Liver (tissue), 9 donors: ENCODE data around the gene PREP. TPM values are rescaled to one million over a fixed set of nuclear protein-coding genes. Genes with fewer than 3 reads are reported as not detected.
A peak's percentile ranks its signal among the peaks of the same experiment; 100 is the strongest.

Experiments
- DNase-seq: peaks from one replicate; pipeline ENCODE4 v3.0.0-alpha.2; 2017; ENCODE audit warnings: low spot score
- H3K27ac ChIP-seq, 2 donors: one replicate each; pipeline ENCODE4 v1.7.0; 2013; ENCODE audit warnings: inconsistent platforms in 2 of 2, low read length in 2 of 2, control low read depth in 1 of 2, low read depth in 1 of 2, mild to moderate bottlenecking in 1 of 2
- H3K27me3 ChIP-seq, 4 donors: one replicate each; pipeline versions ENCODE4 v1.6.1 to v1.7.0; 2013; ENCODE audit warnings: low read length in 3 of 4, inconsistent platforms in 1 of 4, mild to moderate bottlenecking in 1 of 4, moderate library complexity in 1 of 4; ENCODE audit not compliant: control insufficient read depth in 4 of 4, insufficient read depth in 4 of 4
- H3K36me3 ChIP-seq, 4 donors: one replicate each; pipeline versions ENCODE4 v1.6.1 to v1.7.0; 2013; ENCODE audit warnings: low read length in 3 of 4, mild to moderate bottlenecking in 3 of 4, low read depth in 1 of 4, moderate library complexity in 1 of 4; ENCODE audit not compliant: control insufficient read depth in 4 of 4, insufficient read depth in 3 of 4
- H3K4me1 ChIP-seq, 4 donors: one replicate each; pipeline versions ENCODE4 v1.6.1 to v1.7.0; 2013; ENCODE audit warnings: low read length in 3 of 4, mild to moderate bottlenecking in 3 of 4, moderate library complexity in 1 of 4; ENCODE audit not compliant: control insufficient read depth in 4 of 4, insufficient read depth in 4 of 4
- H3K4me3 ChIP-seq, 3 donors: one replicate each; pipeline versions ENCODE4 v1.6.1 to v1.7.0; 2013; ENCODE audit warnings: low read length in 3 of 3, control low read depth in 1 of 3, low read depth in 1 of 3, mild to moderate bottlenecking in 1 of 3
- H3K9ac ChIP-seq, 2 donors: one replicate each; pipeline ENCODE4 v1.7.0; 2013; ENCODE audit warnings: low read length in 2 of 2, mild to moderate bottlenecking in 2 of 2, moderate library complexity in 2 of 2, control low read depth in 1 of 2, low read depth in 1 of 2
- H3K9me3 ChIP-seq, 4 donors: one replicate each; pipeline versions ENCODE4 v1.6.1 to v1.7.0; 2013; ENCODE audit warnings: low read length in 3 of 4; ENCODE audit not compliant: control insufficient read depth in 4 of 4
- ATF3 ChIP-seq: IDR thresholded peaks from 2 replicates; pipeline ENCODE4 v1.6.1; 2016; ENCODE audit warnings: antibody characterized with exemption
- CTCF ChIP-seq: fragments of 150-350 bp; IDR thresholded peaks from 2 replicates; pipeline ENCODE4 v1.5.1; 2017; ENCODE audit warnings: improper control_type of control experiment, low read depth, low read length; ENCODE audit not compliant: missing input control
- EGR1 ChIP-seq, 2 donors: IDR thresholded peaks; 2 replicates each; pipeline ENCODE4 v1.6.1; 2016 to 2018; ENCODE audit warnings: antibody characterized with exemption in 2 of 2, low read depth in 2 of 2
- FOXA1 ChIP-seq: IDR thresholded peaks from 2 replicates; pipeline ENCODE4 v1.6.1; 2016; ENCODE audit warnings: antibody characterized with exemption
- FOXA2 ChIP-seq: IDR thresholded peaks from 2 replicates; pipeline ENCODE4 v1.6.1; 2016; ENCODE audit warnings: antibody characterized with exemption
- GABPA ChIP-seq, 2 donors: IDR thresholded peaks in 1 of 2; conservative IDR thresholded peaks in 1 of 2; 2 replicates each; pipeline ENCODE4 v1.6.1; 2016; ENCODE audit warnings: antibody characterized with exemption in 2 of 2, mild to moderate bottlenecking in 1 of 2, moderate library complexity in 1 of 2
- HNF4A ChIP-seq, 2 donors: conservative IDR thresholded peaks; 2 replicates each; pipeline ENCODE4 v1.6.1; 2016; ENCODE audit warnings: antibody characterized with exemption in 2 of 2, mild to moderate bottlenecking in 2 of 2
- HNF4G ChIP-seq: IDR thresholded peaks from 2 replicates; pipeline ENCODE4 v1.6.1; 2016; ENCODE audit warnings: antibody characterized with exemption
- JUND ChIP-seq, 2 donors: IDR thresholded peaks; 2 replicates each; pipeline ENCODE4 v1.6.1; 2016; ENCODE audit warnings: antibody characterized with exemption in 2 of 2
- MAX ChIP-seq: IDR thresholded peaks from 2 replicates; pipeline ENCODE4 v1.6.1; 2016; ENCODE audit warnings: antibody characterized with exemption
- NR2F2 ChIP-seq: IDR thresholded peaks from 2 replicates; pipeline ENCODE4 v1.6.1; 2016; ENCODE audit warnings: antibody characterized with exemption
- RAD21 ChIP-seq, 2 donors: IDR thresholded peaks; 2 replicates each; pipeline ENCODE4 v1.6.1; 2016; ENCODE audit warnings: antibody characterized with exemption in 2 of 2, mild to moderate bottlenecking in 2 of 2
- REST ChIP-seq: IDR thresholded peaks from 2 replicates; pipeline ENCODE4 v1.6.1; 2016; ENCODE audit warnings: antibody characterized with exemption, mild to moderate bottlenecking
- RXRA ChIP-seq, 2 donors: IDR thresholded peaks; 2 replicates each; pipeline ENCODE4 v1.6.1; 2017 to 2018; ENCODE audit warnings: antibody characterized with exemption in 2 of 2, mild to moderate bottlenecking in 1 of 2
- SP1 ChIP-seq: IDR thresholded peaks from 2 replicates; pipeline ENCODE4 v1.6.1; 2018; ENCODE audit warnings: antibody characterized with exemption, mild to moderate bottlenecking
- TAF1 ChIP-seq: conservative IDR thresholded peaks from 2 replicates; pipeline ENCODE4 v1.6.1; 2016; ENCODE audit warnings: antibody characterized with exemption, mild to moderate bottlenecking
- YY1 ChIP-seq: IDR thresholded peaks from 2 replicates; pipeline ENCODE4 v1.6.1; 2016; ENCODE audit warnings: antibody characterized with exemption, mild to moderate bottlenecking
- ZBTB33 ChIP-seq: IDR thresholded peaks from 2 replicates; pipeline ENCODE4 v1.6.1; 2016; ENCODE audit warnings: antibody characterized with exemption
- WGBS: extraction: QIAGEN DNeasy Blood & Tissue Kit; methylation state at CpG from one replicate; pipeline ENCODE4 v1.1.7; 2013; 5-methylcytosine and 5-hydroxymethylcytosine counted together
- polyA plus RNA-seq, 2 donors: library from polyadenylated mRNA; stranded (reverse) in 1 of 2; unstranded in 1 of 2; fragments of 200-250 nt in 1 of 2; fragments of >200 nt in 1 of 2; fragmentation: Nextera tagmentation in 1 of 2; extraction: Ambion mirVana in 1 of 2; gene quantifications; one replicate each; pipeline versions ENCODE4 v1.2.1 to v1.2.3, GENCODE V29; 2013 to 2015
- total RNA-seq, 2 donors: library from RNA; depleted of rRNA; stranded (reverse); fragments of >200 nt; gene quantifications; one replicate each; pipeline ENCODE4 v1.2.3, GENCODE V29; 2014
- donor health status: healthy.
- donor health status: healthy.
- donor health status: healthy.
- donor health status: healthy.
- donor health status: healthy.

PREP gene
- total and polyA plus RNA-seq, 4 donors: 7.3 to 17.7 (median 13.0) TPM

- no peak overlapping the region for H3K9ac ChIP-seq
- no peak overlapping the region for H3K27ac ChIP-seq
- no peak for DNase-seq
- H3K9me3 ChIP-seq: no peaks in the 10 kb centered on the region
- 97% methylated on average over 2 of the region's 2 CpGs for WGBS
- peaks cover 0 to 6% (median 3%) of the 10 kb centered on the region in 4 donors for H3K4me1 ChIP-seq
- peaks cover 6 to 23% (median 15%) of the 10 kb centered on the region in 4 donors for H3K36me3 ChIP-seq
- H3K4me3 ChIP-seq: no peak overlapping the region
- H3K27me3 ChIP-seq: no peaks in the 10 kb centered on the region
- TF ChIP-seq ATF3: no peak
- no peak for TF ChIP-seq NR2F2
Observed at GRCh38 chr6:105275542-105275941, 127.3 kb downstream of the PREP start.

- 86% methylated on average over 4 of the region's 4 CpGs for WGBS
- Histone ChIP-seq H3K27ac (no peak overlapping the region), H3K27me3 (no peaks in the 10 kb centered on the region), H3K36me3 (peaks cover 6 to 23% (median 15%) of the 10 kb centered on the region in 4 donors), H3K4me3 (no peak overlapping the region), H3K9ac (no peak overlapping the region), H3K4me1 (peaks cover 0 to 6% (median 3%) of the 10 kb centered on the region in 4 donors), H3K9me3 (no peaks in the 10 kb centered on the region)
- peak in 1 of 2 donors; percentile 38 for TF ChIP-seq RXRA (IDR thresholded peaks at IDR 0.05)
- no peak for TF ChIP-seq SP1
- TF ChIP-seq YY1: no peak
- TF ChIP-seq FOXA2: no peak
- no peak for TF ChIP-seq TAF1
- TF ChIP-seq HNF4A (conservative IDR thresholded peaks at IDR 0.05): no peak
- DNase-seq: no peak
Observed at GRCh38 chr6:105274678-105275077, 128.2 kb downstream of the PREP start.

- Histone ChIP-seq H3K9me3 (no peaks in the 10 kb centered on the region), H3K36me3 (peaks cover 6 to 23% (median 15%) of the 10 kb centered on the region in 4 donors), H3K27me3 (no peaks in the 10 kb centered on the region), H3K4me3 (no peak overlapping the region), H3K27ac (no peak overlapping the region), H3K9ac (no peak overlapping the region), H3K4me1 (peaks cover 0 to 6% (median 3%) of the 10 kb centered on the region in 4 donors)
- no peak for TF ChIP-seq JUND (IDR thresholded peaks at IDR 0.05)
- no peak for TF ChIP-seq HNF4G
- TF ChIP-seq MAX: no peak
- no peak for TF ChIP-seq HNF4A (conservative IDR thresholded peaks at IDR 0.05)
- no peak for TF ChIP-seq REST
- no peak for TF ChIP-seq CTCF
- TF ChIP-seq RAD21 (IDR thresholded peaks at IDR 0.05): no peak
- TF ChIP-seq ATF3: no peak
- TF ChIP-seq GABPA (IDR thresholded peaks at IDR 0.05 in 1 of 2, conservative IDR thresholded peaks at IDR 0.05 in 1 of 2): no peak
- TF ChIP-seq TAF1: no peak
- no peak for TF ChIP-seq FOXA2
- no peak for TF ChIP-seq RXRA (IDR thresholded peaks at IDR 0.05)
- TF ChIP-seq YY1: no peak
- TF ChIP-seq ZBTB33: no peak
- no peak for TF ChIP-seq EGR1 (IDR thresholded peaks at IDR 0.05; ENCODE audit: low read depth in 2 of 2)
- no peak for TF ChIP-seq FOXA1
- TF ChIP-seq NR2F2: no peak
- TF ChIP-seq SP1: no peak
- no peak for DNase-seq
- 80% methylated on average over 8 of the region's 8 CpGs for WGBS
Observed at GRCh38 chr6:105273589-105273988, 129.3 kb downstream of the PREP start.
